C4-2B (cell line): ENCODE measurements around the gene SLC29A1.

ENCODE experiments used
- CTCF ChIP-seq: fragments of 450-650 bp; conservative IDR thresholded peaks from 2 replicates; pipeline ENCODE4 v1.5.1; 2017; ENCODE audit warnings: mild to moderate bottlenecking
- ZFX ChIP-seq: fragments of 450-650 bp; IDR thresholded peaks from 2 replicates; pipeline ENCODE4 v1.6.1; 2017

GRCh38 chr6:44272529-44272928, 49.1 kb downstream of the SLC29A1 start:
- TF ChIP-seq CTCF (no peak), ZFX (no peak)
